Measurements from ENCODE around the gene FHOD3. TPM values are rescaled to one million over a fixed set of nuclear protein-coding genes. Genes with fewer than 3 reads are reported as not detected.

The FHOD3 gene
- total RNA-seq, 1 experiment from 2014 or later: 18.1 TPM

GRCh38 chr18:36752929-36753865, 455.7 kb downstream of the FHOD3 start:
- Histone ChIP-seq H2AFZ (ENCODE audit: low read length) (no peak overlapping the region), H3K9ac (ENCODE audit: low read length) (no peak overlapping the region), H3K9me2 (replicated peaks; ENCODE audit: low read length) (no peaks in the 10 kb centered on the region), H3K27me3 (ENCODE audit: low read length) (no peaks in the 10 kb centered on the region), H3F3A (ENCODE audit: low read length, unreplicated experiment) (no peaks in the 10 kb centered on the region), H3K36me3 (ENCODE audit: low read depth, low read length) (no peaks in the 10 kb centered on the region), H3K4me2 (ENCODE audit: low read length) (no peak overlapping the region), H3K4me1 (ENCODE audit: insufficient read depth, low read length) (no peaks in the 10 kb centered on the region), H4K20me1 (ENCODE audit: low read length) (no peaks in the 10 kb centered on the region), H3K27ac (ENCODE audit: low read length) (no peak overlapping the region), H3K9me3 (ENCODE audit: low read length) (no peaks in the 10 kb centered on the region), H3K79me2 (ENCODE audit: low read length) (no peaks in the 10 kb centered on the region), H3K4me3 (ENCODE audit: low read length) (no peak overlapping the region)
- BruUV-seq (replicated peaks): no TSS peak
- ATAC-seq (no peak), DNase-seq (no peak)
- ChIA-PET CTCF (no interaction called here), POLR2A (ENCODE audit: unreplicated experiment) (no interaction called here)
- no peak for TF ChIP-seq EZH2phosphoT487 (IDR thresholded peaks at IDR 0.05; ENCODE audit: borderline replicate concordance, low read length)
- TF ChIP-seq, protein P1, sequence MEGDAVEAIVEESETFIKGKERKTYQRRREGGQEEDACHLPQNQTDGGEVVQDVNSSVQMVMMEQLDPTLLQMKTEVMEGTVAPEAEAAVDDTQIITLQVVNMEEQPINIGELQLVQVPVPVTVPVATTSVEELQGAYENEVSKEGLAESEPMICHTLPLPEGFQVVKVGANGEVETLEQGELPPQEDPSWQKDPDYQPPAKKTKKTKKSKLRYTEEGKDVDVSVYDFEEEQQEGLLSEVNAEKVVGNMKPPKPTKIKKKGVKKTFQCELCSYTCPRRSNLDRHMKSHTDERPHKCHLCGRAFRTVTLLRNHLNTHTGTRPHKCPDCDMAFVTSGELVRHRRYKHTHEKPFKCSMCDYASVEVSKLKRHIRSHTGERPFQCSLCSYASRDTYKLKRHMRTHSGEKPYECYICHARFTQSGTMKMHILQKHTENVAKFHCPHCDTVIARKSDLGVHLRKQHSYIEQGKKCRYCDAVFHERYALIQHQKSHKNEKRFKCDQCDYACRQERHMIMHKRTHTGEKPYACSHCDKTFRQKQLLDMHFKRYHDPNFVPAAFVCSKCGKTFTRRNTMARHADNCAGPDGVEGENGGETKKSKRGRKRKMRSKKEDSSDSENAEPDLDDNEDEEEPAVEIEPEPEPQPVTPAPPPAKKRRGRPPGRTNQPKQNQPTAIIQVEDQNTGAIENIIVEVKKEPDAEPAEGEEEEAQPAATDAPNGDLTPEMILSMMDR (conservative IDR thresholded peaks at IDR 0.05; ENCODE audit: low read depth, low read length): no peak
- intact Hi-C loops (cut with micrococcal nuclease): loop anchor here (10.0 kb wide), 1 partner anchor 458 kb away; the partner anchor contains the start of gene FHOD3

GRCh38 chr18:36756242-36756641, 458.7 kb downstream of the FHOD3 start:
- Histone ChIP-seq H3K79me2 (ENCODE audit: low read length) (no peaks in the 10 kb centered on the region), H3K36me3 (ENCODE audit: low read depth, low read length) (no peaks in the 10 kb centered on the region), H3F3A (ENCODE audit: low read length, unreplicated experiment) (no peaks in the 10 kb centered on the region), H3K4me1 (ENCODE audit: insufficient read depth, low read length) (no peaks in the 10 kb centered on the region), H3K27me3 (ENCODE audit: low read length) (no peaks in the 10 kb centered on the region), H3K9me2 (replicated peaks; ENCODE audit: low read length) (no peaks in the 10 kb centered on the region), H3K9me3 (ENCODE audit: low read length) (no peaks in the 10 kb centered on the region), H3K4me3 (ENCODE audit: low read length) (no peak overlapping the region), H2AFZ (ENCODE audit: low read length) (no peak overlapping the region), H3K27ac (ENCODE audit: low read length) (no peak overlapping the region), H3K9ac (ENCODE audit: low read length) (no peak overlapping the region), H4K20me1 (ENCODE audit: low read length) (no peaks in the 10 kb centered on the region), H3K4me2 (ENCODE audit: low read length) (no peak overlapping the region)
- DNase-seq (no peak), ATAC-seq (no peak)
- BruUV-seq (replicated peaks): no TSS peak
- ChIA-PET CTCF (no interaction called here), POLR2A (ENCODE audit: unreplicated experiment) (no interaction called here)
- intact Hi-C loops (cut with micrococcal nuclease): loop anchor here (10.0 kb wide), 1 partner anchor 461 kb away; the partner anchor contains the start of gene FHOD3
- TF ChIP-seq EZH2 (IDR thresholded peaks at IDR 0.05; ENCODE audit: low read length, unreplicated experiment): no peak
- TF ChIP-seq, protein P1 (conservative IDR thresholded peaks at IDR 0.05; ENCODE audit: low read depth, low read length): no peak
- no peak for TF ChIP-seq EZH2phosphoT487 (IDR thresholded peaks at IDR 0.05; ENCODE audit: borderline replicate concordance, low read length)

DNA sequence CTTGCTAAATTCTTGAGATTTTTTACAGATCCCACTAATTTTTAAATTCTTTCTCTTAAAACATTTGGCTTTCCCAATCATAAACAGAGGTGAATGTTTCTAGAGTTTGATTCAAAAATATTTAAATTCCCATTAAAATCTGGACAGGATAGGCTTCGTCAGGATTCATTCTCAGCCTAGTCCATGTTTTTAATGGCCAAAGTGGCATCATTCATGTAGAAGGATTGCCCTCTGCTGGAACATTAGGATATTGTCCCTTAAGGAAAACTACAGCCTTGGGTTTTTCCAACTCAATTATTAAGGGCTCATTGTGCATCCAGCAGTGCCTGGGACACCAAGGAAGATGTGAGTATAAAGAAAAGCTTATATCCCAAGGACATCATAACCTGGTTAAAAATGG, 459.6 kb downstream of the FHOD3 start:
- Histone ChIP-seq H4K20me1 (ENCODE audit: low read length) (no peaks in the 10 kb centered on the region), H3K9ac (ENCODE audit: low read length) (no peak overlapping the region), H3K4me2 (ENCODE audit: low read length) (no peak overlapping the region), H3K36me3 (ENCODE audit: low read depth, low read length) (no peaks in the 10 kb centered on the region), H3K79me2 (ENCODE audit: low read length) (no peaks in the 10 kb centered on the region), H3K27me3 (ENCODE audit: low read length) (no peaks in the 10 kb centered on the region), H2AFZ (ENCODE audit: low read length) (no peak overlapping the region), H3K4me1 (ENCODE audit: insufficient read depth, low read length) (no peaks in the 10 kb centered on the region), H3K4me3 (ENCODE audit: low read length) (no peak overlapping the region), H3F3A (ENCODE audit: low read length, unreplicated experiment) (no peaks in the 10 kb centered on the region), H3K9me2 (replicated peaks; ENCODE audit: low read length) (no peaks in the 10 kb centered on the region), H3K9me3 (ENCODE audit: low read length) (no peaks in the 10 kb centered on the region), H3K27ac (ENCODE audit: low read length) (no peak overlapping the region)
- BruUV-seq (replicated peaks): no TSS peak
- DNase-seq: peak; percentile 53
- TF ChIP-seq, protein P1 (conservative IDR thresholded peaks at IDR 0.05; ENCODE audit: low read depth, low read length): peak; percentile 57
- no peak for TF ChIP-seq EZH2phosphoT487 (IDR thresholded peaks at IDR 0.05; ENCODE audit: borderline replicate concordance, low read length)
- no peak for TF ChIP-seq EZH2 (IDR thresholded peaks at IDR 0.05; ENCODE audit: low read length, unreplicated experiment)
- POLR2A ChIA-PET (ENCODE audit: unreplicated experiment): no interaction called here
- ATAC-seq: peak; percentile 56
- intact Hi-C loops (cut with micrococcal nuclease): loop anchor here (1.0 to 10.0 kb wide), 3 partner anchors 69 to 661 kb away; partner anchors contain the start of gene FHOD3
- CTCF ChIA-PET: no interaction called here
